WTC11 (cell line): Measurements from ENCODE around the gene BIRC5. TPM values are rescaled to one million over a fixed set of nuclear protein-coding genes. Genes with fewer than 3 reads are reported as not detected.

Experiments
- ATAC-seq: fragments of 200-7000 bp; cut with Tn5 transposase; 2 replicates; pipeline ENCODE4 v1.10.0; 2021; ENCODE audit warnings: mild to moderate bottlenecking, moderate library complexity
- CTCF ChIA-PET: fragments of 300-600 bp; sonication (Branson Sonifier 250); formaldehyde crosslinking; loops from one replicate; lab custom pipeline; 2021; ENCODE audit warnings: antibody characterized with exemption; lab: Charles Lee
- POLR2A ChIA-PET: fragments of 350-600 bp; sonication (Branson Sonifier 250); formaldehyde crosslinking; loops from one replicate; lab custom pipeline; 2021; ENCODE audit warnings: antibody characterized with exemption; lab: Charles Lee
- DNase-seq: peaks from one replicate; pipeline ENCODE4 v3.0.0; 2021; ENCODE audit warnings: low spot score
- H3K27ac Mint-ChIP-seq: 2 replicates; pipeline ENCODE4 v1.8.0; 2021; ENCODE audit warnings: mixed read lengths
- H3K27me3 Mint-ChIP-seq: 2 replicates; pipeline ENCODE4 v1.8.0; 2021; ENCODE audit warnings: low read depth, mild to moderate bottlenecking, moderate library complexity, mixed read lengths
- H3K36me3 Mint-ChIP-seq: 2 replicates; pipeline ENCODE4 v1.8.0; 2021; ENCODE audit warnings: mixed read lengths
- H3K4me1 Mint-ChIP-seq: 2 replicates; pipeline ENCODE4 v1.8.0; 2022; ENCODE audit warnings: mixed read lengths
- H3K4me3 Mint-ChIP-seq: 2 replicates; pipeline ENCODE4 v1.8.0; 2021; ENCODE audit warnings: mild to moderate bottlenecking, moderate library complexity, mixed read lengths
- H3K9me3 Mint-ChIP-seq: 2 replicates; pipeline ENCODE4 v1.8.0; 2021; ENCODE audit warnings: mixed read lengths
- ATF3 ChIP-seq: sonication (generic); formaldehyde crosslinking; conservative IDR thresholded peaks from 2 replicates; pipeline ENCODE4 v1.8.1; 2022; ENCODE audit warnings: mild to moderate bottlenecking, missing genetic modification reagents
- ATF6 ChIP-seq: sonication (generic); formaldehyde crosslinking; IDR thresholded peaks from 2 replicates; pipeline ENCODE4 v1.8.1; 2023; ENCODE audit warnings: mild to moderate bottlenecking, missing genetic modification reagents
- E2F4 ChIP-seq: sonication (generic); formaldehyde crosslinking; IDR thresholded peaks from 2 replicates; pipeline ENCODE4 v1.8.1; 2022; ENCODE audit warnings: low read depth, mild to moderate bottlenecking, moderate library complexity, missing genetic modification reagents, borderline replicate concordance
- FOXP4 ChIP-seq: sonication (generic); formaldehyde crosslinking; IDR thresholded peaks from 2 replicates; pipeline ENCODE4 v1.8.0; 2022; ENCODE audit warnings: mild to moderate bottlenecking, missing genetic modification reagents
- GABPB1 ChIP-seq: sonication (generic); formaldehyde crosslinking; IDR thresholded peaks from 2 replicates; pipeline ENCODE4 v1.8.1; 2023; ENCODE audit warnings: mild to moderate bottlenecking, missing genetic modification reagents
- MYBL2 ChIP-seq: sonication (generic); formaldehyde crosslinking; IDR thresholded peaks from 2 replicates; pipeline ENCODE4 v1.8.1; 2023; ENCODE audit warnings: mild to moderate bottlenecking, moderate library complexity, missing genetic modification reagents
- NFYB ChIP-seq: sonication (generic); formaldehyde crosslinking; conservative IDR thresholded peaks from 2 replicates; pipeline ENCODE4 v1.8.0; 2022; ENCODE audit warnings: low read depth, missing genetic modification reagents
- NR2C2 ChIP-seq: sonication (generic); formaldehyde crosslinking; IDR thresholded peaks from 2 replicates; pipeline ENCODE4 v1.8.0; 2022; ENCODE audit warnings: mild to moderate bottlenecking, missing genetic modification reagents
- PRRX2 ChIP-seq: fragments of 250-450 bp; sonication (Bioruptor Pico); IDR thresholded peaks from 2 replicates; pipeline ENCODE4 v1.8.0; 2021; ENCODE audit warnings: mild to moderate bottlenecking
- SOX15 ChIP-seq: fragments of 250-450 bp; sonication (Bioruptor Pico); IDR thresholded peaks from 2 replicates; pipeline ENCODE4 v1.9.0; 2021; ENCODE audit warnings: mild to moderate bottlenecking
- SP1 ChIP-seq: sonication (generic); formaldehyde crosslinking; conservative IDR thresholded peaks from 2 replicates; pipeline ENCODE4 v1.8.1; 2022; ENCODE audit warnings: missing genetic modification reagents
- STAT6 ChIP-seq: sonication (generic); formaldehyde crosslinking; conservative IDR thresholded peaks from 2 replicates; pipeline ENCODE4 v1.8.1; 2023; ENCODE audit warnings: mild to moderate bottlenecking, low read depth, missing genetic modification reagents, moderate library complexity
- TP53 ChIP-seq: sonication (generic); formaldehyde crosslinking; IDR thresholded peaks from 2 replicates; pipeline ENCODE4 v1.8.1; 2023; ENCODE audit warnings: mild to moderate bottlenecking, missing genetic modification reagents
- ZNF121 ChIP-seq: sonication (generic); formaldehyde crosslinking; IDR thresholded peaks from 2 replicates; pipeline ENCODE4 v1.8.0; 2023; ENCODE audit warnings: missing genetic modification reagents
- ZNF425 ChIP-seq: fragments of 250-450 bp; sonication (Bioruptor Pico); conservative IDR thresholded peaks from 2 replicates; pipeline ENCODE4 v1.9.0; 2021; ENCODE audit warnings: mild to moderate bottlenecking
- total RNA-seq: library from RNA; stranded (reverse); gene quantifications from 3 replicates; pipeline ENCODE4 v1.2.3, GENCODE V29; 2021

The BIRC5 gene
- total RNA-seq, 1 experiment from 2014 or later: 115 TPM

GRCh38 chr17:78238823-78239488 lies 24.9 kb downstream of the BIRC5 start:
- Mint-ChIP-seq H3K36me3 (no peaks in the 10 kb centered on the region), H3K27ac (no peak overlapping the region), H3K27me3 (no peaks in the 10 kb centered on the region)
- TF ChIP-seq ZNF121: 0 out of 2 replicates have a peak, but pooled peaks have one; percentile 19
- TF ChIP-seq NFYB (CRISPR knock-in tag): no peak
- TF ChIP-seq, all 79 proteins: peak for 1
- H3K9me3 Mint-ChIP-seq: peaks cover 5% of the 10 kb centered on the region
- no peak for ATAC-seq
- peaks cover 4% of the 10 kb centered on the region; the same call in 1 of the 2 replicates for H3K4me1 Mint-ChIP-seq
- H3K4me3 Mint-ChIP-seq: no peak overlapping the region
- ChIA-PET POLR2A (no interaction called here), CTCF (interaction anchor here (1.3 to 3.4 kb wide), 2 partner anchors 12 to 52 kb away, joined by 5 to 23 read pairs; partner anchors contain the start of genes AFMID and TK1)
- no peak for DNase-seq

GRCh38 chr17:78239489-78239931 lies 25.5 kb downstream of the BIRC5 start:
- POLR2A ChIA-PET: no interaction called here
- H3K4me1 Mint-ChIP-seq: peaks cover 4% of the 10 kb centered on the region; the same call in 1 of the 2 replicates
- H3K27ac Mint-ChIP-seq: no peak overlapping the region
- DNase-seq (no peak), ATAC-seq (no peak)
- H3K4me3 Mint-ChIP-seq: no peak overlapping the region
- H3K36me3 Mint-ChIP-seq: no peaks in the 10 kb centered on the region
- CTCF ChIA-PET: interaction anchor here (1.0 to 3.4 kb wide), 4 partner anchors 12 to 155 kb away, joined by 3 to 23 read pairs (median 4); partner anchors contain the start of genes AFMID and TK1
- TF ChIP-seq GABPB1 (CRISPR knock-in tag) (no peak), MYBL2 (CRISPR knock-in tag) (no peak), SP1 (CRISPR knock-in tag) (no peak), ZNF425 (CRISPR knock-in tag) (no peak), E2F4 (CRISPR knock-in tag) (no peak), STAT6 (no peak), SOX15 (CRISPR knock-in tag) (no peak), ATF3 (no peak), NR2C2 (CRISPR knock-in tag) (no peak), ATF6 (no peak), FOXP4 (CRISPR knock-in tag) (no peak), TP53 (CRISPR knock-in tag) (no peak), PRRX2 (CRISPR knock-in tag) (no peak)
- no peaks in the 10 kb centered on the region for H3K27me3 Mint-ChIP-seq
- H3K9me3 Mint-ChIP-seq: peaks cover 5% of the 10 kb centered on the region
